Bronchial epithelial cell (primary cell): ENCODE results near the gene JCHAIN. TPM values are rescaled to one million over a fixed set of nuclear protein-coding genes. Genes with fewer than 3 reads are reported as not detected.
"Not testable (repeated sequence)": the region's sequence is repeated elsewhere in the genome, so short reads cannot be mapped to it uniquely, and the experiment has no call there.

ENCODE experiments used
- DNase-seq: peaks from one replicate; pipeline ENCODE4 v3.0.0-alpha.2; 2010; ENCODE audit warnings: low read depth
- FAIRE-seq: peaks from 2 replicates; lab custom pipeline; 2011; peaks lifted over from hg19 to GRCh38; lab: Jason Lieb, UNC
- H3K27me3 ChIP-seq: 2 replicates; pipeline ENCODE4 v1.5.1; 2011; ENCODE audit warnings: low read length; ENCODE audit not compliant: control insufficient read depth, insufficient read depth
- H3K36me3 ChIP-seq: 2 replicates; pipeline ENCODE4 v1.5.1; 2011; ENCODE audit warnings: low read length; ENCODE audit not compliant: control insufficient read depth, insufficient read depth
- H3K4me3 ChIP-seq: 2 replicates; pipeline ENCODE4 v1.5.1; 2011; ENCODE audit warnings: mild to moderate bottlenecking, low read depth, low read length, control low read depth
- total RNA-seq: library from RNA; depleted of rRNA; stranded (reverse); fragments of >200 nt; gene quantifications from 2 replicates; pipeline ENCODE4 v1.2.1, GENCODE V29; 2014
- TF ChIP-seq, protein P1 (sequence below): IDR thresholded peaks from 2 replicates; pipeline ENCODE4 v1.5.1; 2011; ENCODE audit warnings: mild to moderate bottlenecking, moderate library complexity, low read length, control low read depth, inconsistent platforms; ENCODE audit not compliant: insufficient read depth, severe bottlenecking

JCHAIN gene
- total RNA-seq, 1 donor from 2014 or later, result not detected

DNA sequence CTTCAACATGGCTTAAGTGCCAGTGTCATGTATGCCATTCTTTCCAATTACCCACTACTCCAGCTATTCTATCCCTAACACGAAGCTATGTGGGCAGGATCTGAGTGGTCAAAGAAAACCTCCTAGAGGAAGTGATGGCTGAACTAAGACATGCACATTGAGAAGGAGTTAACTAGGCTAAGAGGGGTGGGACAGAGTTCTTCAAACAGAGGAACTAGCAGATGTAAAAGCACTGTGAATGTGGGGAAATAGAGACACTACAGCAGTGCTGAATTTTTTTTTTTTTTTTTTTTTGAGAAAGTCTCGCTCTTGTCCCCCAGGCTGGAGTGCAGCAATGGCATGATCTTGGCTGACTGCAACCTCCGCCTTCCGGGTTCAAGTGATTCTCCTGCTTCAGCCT, 6.2 kb downstream of the JCHAIN start:
- DNase-seq (no peak), FAIRE-seq (no peak)
- TF ChIP-seq, protein P1, sequence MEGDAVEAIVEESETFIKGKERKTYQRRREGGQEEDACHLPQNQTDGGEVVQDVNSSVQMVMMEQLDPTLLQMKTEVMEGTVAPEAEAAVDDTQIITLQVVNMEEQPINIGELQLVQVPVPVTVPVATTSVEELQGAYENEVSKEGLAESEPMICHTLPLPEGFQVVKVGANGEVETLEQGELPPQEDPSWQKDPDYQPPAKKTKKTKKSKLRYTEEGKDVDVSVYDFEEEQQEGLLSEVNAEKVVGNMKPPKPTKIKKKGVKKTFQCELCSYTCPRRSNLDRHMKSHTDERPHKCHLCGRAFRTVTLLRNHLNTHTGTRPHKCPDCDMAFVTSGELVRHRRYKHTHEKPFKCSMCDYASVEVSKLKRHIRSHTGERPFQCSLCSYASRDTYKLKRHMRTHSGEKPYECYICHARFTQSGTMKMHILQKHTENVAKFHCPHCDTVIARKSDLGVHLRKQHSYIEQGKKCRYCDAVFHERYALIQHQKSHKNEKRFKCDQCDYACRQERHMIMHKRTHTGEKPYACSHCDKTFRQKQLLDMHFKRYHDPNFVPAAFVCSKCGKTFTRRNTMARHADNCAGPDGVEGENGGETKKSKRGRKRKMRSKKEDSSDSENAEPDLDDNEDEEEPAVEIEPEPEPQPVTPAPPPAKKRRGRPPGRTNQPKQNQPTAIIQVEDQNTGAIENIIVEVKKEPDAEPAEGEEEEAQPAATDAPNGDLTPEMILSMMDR, result no peak
- H3K27me3 ChIP-seq, result no peaks in the 10 kb centered on the region
- H3K36me3 ChIP-seq, result no peaks in the 10 kb centered on the region
- no peak overlapping the region for H3K4me3 ChIP-seq

DNA sequence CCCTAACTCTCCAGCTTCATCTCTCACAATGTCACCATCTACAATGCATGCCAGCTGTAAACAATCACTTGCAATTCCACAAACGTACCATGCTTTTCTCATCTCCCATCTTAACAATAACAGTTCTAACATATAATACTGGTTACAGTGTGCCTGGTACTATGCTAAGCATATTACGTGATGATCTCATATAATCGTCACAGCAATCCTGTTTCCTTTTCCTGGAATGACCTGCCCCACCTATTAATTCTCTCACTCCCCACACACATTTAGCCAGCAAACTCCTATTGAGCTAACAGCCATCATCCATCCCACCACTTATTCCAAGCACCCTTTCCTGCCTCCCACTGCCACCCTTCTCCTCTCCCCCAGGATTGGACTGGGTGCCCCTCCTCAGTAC, 7.9 kb downstream of the JCHAIN start:
- no peaks in the 10 kb centered on the region for H3K36me3 ChIP-seq
- FAIRE-seq (no peak), DNase-seq (no peak)
- H3K27me3 ChIP-seq, result no peaks in the 10 kb centered on the region
- TF ChIP-seq, protein P1, result no peak
- no peak overlapping the region for H3K4me3 ChIP-seq

DNA sequence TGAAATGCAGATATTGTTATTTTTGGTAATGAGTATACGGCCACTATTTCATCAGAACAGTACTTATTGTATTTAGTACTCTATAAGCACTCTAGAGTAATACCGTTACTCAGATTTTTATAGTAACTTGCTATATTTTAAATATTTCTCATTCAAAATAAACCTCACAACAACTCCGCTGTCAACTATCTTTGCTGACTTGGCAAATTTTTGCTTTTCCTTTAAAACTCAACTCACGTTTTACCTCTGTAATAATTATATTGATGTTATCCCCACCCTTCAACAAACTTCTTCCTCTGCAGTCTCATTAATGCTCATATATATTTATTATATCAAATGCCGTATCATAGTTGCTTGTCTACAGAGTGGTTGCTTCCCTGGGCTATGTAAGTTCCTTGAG, 9.0 kb downstream of the JCHAIN start:
- no peak for DNase-seq
- TF ChIP-seq, protein P1, result no peak
- Histone ChIP-seq H3K4me3 (no peak overlapping the region), H3K36me3 (no peaks in the 10 kb centered on the region), H3K27me3 (no peaks in the 10 kb centered on the region)
- FAIRE-seq, result no peak

DNA sequence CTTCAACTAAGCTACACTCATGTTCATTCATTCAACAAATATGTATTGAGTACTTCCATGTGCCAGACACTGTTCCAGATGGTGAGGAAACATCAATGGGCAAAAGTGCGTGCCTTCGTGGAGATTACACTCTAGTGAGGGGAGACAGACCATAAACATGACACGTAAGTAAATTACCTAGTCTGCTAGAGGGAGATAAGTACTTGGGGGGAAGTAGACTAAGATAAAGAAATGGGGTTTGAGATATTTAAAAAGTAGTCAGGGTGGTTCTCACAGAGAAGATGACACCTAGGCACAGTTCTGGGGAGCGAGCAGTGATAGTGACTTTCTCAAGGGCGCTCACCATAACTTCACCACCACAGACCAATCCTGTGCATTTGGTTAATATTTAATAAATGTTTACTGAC, 11.7 kb downstream of the JCHAIN start:
- FAIRE-seq (no peak), DNase-seq (no peak)
- Histone ChIP-seq H3K27me3 (no peaks in the 10 kb centered on the region), H3K4me3 (no peak overlapping the region), H3K36me3 (no peaks in the 10 kb centered on the region)
- TF ChIP-seq, protein P1, result no peak

DNA sequence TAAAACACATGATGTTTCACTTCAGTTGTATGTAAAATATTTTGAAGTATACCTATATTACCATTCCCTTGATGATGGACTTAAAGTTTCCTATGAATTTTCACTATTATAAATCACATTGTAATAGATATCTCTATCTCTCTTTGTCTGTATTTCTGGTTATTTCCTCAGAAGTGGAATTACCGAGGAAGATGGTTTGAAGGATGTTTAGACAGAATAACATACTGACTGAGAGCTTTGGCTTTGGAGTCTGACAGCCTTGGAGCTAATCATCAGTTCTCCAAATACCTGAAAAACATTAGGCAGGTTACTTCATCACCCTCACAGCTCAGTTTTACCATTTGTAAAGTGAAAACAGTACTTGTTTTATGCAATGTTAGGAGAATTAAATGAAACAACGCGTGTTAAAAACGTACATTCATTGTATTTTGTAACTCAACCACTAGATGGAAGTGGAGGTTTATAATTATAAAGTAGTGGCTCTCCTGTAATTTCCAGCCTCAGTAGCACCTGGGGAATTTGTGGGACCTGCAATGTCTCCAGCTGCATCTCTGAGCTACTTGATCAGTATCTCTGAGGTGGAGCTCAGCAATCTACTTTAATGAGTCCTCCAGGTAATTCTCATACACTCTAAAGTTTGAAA, 14.3 kb downstream of the JCHAIN start:
- peak; percentile 55 for DNase-seq
- no peak overlapping the region for H3K4me3 ChIP-seq
- no peaks in the 10 kb centered on the region for H3K36me3 ChIP-seq
- no peaks in the 10 kb centered on the region for H3K27me3 ChIP-seq
- no peak for FAIRE-seq
- TF ChIP-seq, protein P1, result peak; percentile 42

DNA sequence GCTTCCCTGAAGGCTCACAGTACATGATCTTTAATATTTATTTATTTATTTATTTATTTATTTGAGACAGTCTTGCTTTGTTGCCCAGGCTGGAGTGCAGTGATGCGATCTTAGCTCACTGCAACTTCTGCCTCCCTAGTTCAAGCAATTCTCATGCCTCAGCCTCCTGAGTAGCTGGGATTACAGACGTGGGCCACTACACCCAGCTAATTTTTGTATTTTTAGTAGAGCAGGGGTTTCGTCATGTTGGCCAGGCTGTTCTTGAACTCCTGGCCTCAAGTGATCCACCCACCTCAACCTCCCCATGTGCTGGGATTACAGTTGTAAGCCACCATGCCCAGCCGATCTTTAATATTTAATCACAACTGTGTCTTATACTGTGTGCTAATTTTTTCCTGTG, 15.6 kb downstream of the JCHAIN start:
- not testable (repeated sequence) for DNase-seq, H3K27me3 ChIP-seq, H3K4me3 ChIP-seq, H3K36me3 ChIP-seq, FAIRE-seq
